ENCODE measurements around the gene P2RY8. TPM values are rescaled to one million over a fixed set of nuclear protein-coding genes. Genes with fewer than 3 reads are reported as not detected.
"Not testable (repeated sequence)": the region's sequence is repeated elsewhere in the genome, so short reads cannot be mapped to it uniquely, and the experiment has no call there.

P2RY8 gene
- total and polyA plus RNA-seq, 8 donors: 0.35 to 1.4 (median 0.51) TPM

GRCh38 chrX:1527457-1527856, 9.5 kb downstream of the P2RY8 start:
- DNase-seq (no peak), FAIRE-seq (no peak), ATAC-seq (no peak)
- no peak overlapping the region for H3K27ac ChIP-seq
- no peaks in the 10 kb centered on the region for H3K4me1 ChIP-seq
- no peak for TF ChIP-seq CTCF (IDR thresholded peaks at IDR 0.05)
- no peaks in the 10 kb centered on the region for H3K27me3 ChIP-seq
- no peaks in the 10 kb centered on the region for H3K9me3 ChIP-seq
- H3K4me3 ChIP-seq: no peak overlapping the region
- intact Hi-C loops (cut with DNase I): no loop called here
- 54 to 72% methylated on average over 1 of the region's 1 CpG for WGBS, 2 donors
- H3K36me3 ChIP-seq: no peaks in the 10 kb centered on the region

- FAIRE-seq: no peak
- ATAC-seq: no peak
- no peaks in the 10 kb centered on the region for H3K36me3 ChIP-seq
- intact Hi-C loops (cut with DNase I): no loop called here
- H3K9me3 ChIP-seq: no peaks in the 10 kb centered on the region
- DNase-seq: no peak
- no peak for TF ChIP-seq CTCF (IDR thresholded peaks at IDR 0.05)
- no peaks in the 10 kb centered on the region for H3K27me3 ChIP-seq
- 80 to 81% methylated on average over 4 of the region's 4 CpGs for WGBS, 2 donors
- H3K27ac ChIP-seq: no peak overlapping the region
- H3K4me3 ChIP-seq: no peak overlapping the region
- no peaks in the 10 kb centered on the region for H3K4me1 ChIP-seq
Observed at GRCh38 chrX:1526565-1526964, 10.4 kb downstream of the P2RY8 start.

DNA sequence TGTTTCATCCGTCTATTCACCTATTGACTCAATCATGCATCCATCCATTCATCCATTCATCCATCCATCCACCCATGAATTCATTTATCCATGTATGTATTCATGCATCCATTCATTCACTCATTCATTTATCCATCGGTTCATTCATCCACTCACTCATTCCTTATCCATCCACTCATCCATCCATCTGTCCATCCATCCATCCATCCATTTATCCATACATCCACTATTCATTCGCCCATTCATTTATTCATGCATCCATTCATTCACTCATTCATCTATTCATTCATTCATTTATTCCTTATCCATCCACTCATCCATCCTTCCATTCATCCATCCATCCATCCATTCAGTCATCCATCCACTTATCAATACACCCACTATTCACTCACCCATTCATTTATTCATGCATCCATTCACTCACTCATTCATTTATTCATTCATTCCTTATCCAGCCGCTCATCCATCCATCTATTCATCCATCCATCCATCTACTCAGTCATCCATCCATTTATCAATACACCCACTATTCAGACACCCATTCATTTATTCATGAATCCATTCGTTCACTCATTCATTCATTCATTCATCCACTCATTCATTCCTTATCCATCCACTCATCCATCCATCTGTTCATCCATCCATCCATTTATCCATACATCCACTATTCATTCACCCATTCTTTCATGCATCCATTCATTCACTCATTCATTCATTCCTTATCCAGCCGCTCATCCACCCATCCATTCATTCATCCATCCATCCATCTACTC, 11.2 kb downstream of the P2RY8 start:
- intact Hi-C loops (cut with DNase I): no loop called here
- no peaks in the 10 kb centered on the region for H3K4me1 ChIP-seq
- ATAC-seq (no peak), FAIRE-seq (no peak), DNase-seq (no peak)
- H3K27ac ChIP-seq: no peak overlapping the region
- TF ChIP-seq CTCF (IDR thresholded peaks at IDR 0.05): no peak
- H3K4me3 ChIP-seq: no peak overlapping the region
- H3K36me3 ChIP-seq: no peaks in the 10 kb centered on the region
- WGBS, 2 donors: 68 to 74% methylated on average over 6 of the region's 6 CpGs
- H3K9me3 ChIP-seq: no peaks in the 10 kb centered on the region
- H3K27me3 ChIP-seq: no peaks in the 10 kb centered on the region

- no peaks in the 10 kb centered on the region for H3K36me3 ChIP-seq
Observed at GRCh38 chrX:1524874-1525582, 12.0 kb downstream of the P2RY8 start.

GRCh38 chrX:1522905-1523304, 14.1 kb downstream of the P2RY8 start:
- DNase-seq; H3K4me1 ChIP-seq; H3K27ac ChIP-seq; H3K27me3 ChIP-seq; H3K4me3 ChIP-seq; FAIRE-seq; H3K36me3 ChIP-seq; H3K9me3 ChIP-seq; ATAC-seq; intact Hi-C loops (cut with DNase I): not testable (repeated sequence)
- 60 to 62% methylated on average over 4 of the region's 4 CpGs for WGBS, 2 donors

More at GRCh38 chrX:1524874-1525582, 12.0 kb downstream of the P2RY8 start:
- Histone ChIP-seq H3K4me1 (no peaks in the 10 kb centered on the region), H3K9me3 (no peaks in the 10 kb centered on the region), H3K27ac (no peak overlapping the region), H3K4me3 (no peak overlapping the region), H3K27me3 (no peaks in the 10 kb centered on the region)
- intact Hi-C loops (cut with DNase I): no loop called here
- no peak for TF ChIP-seq CTCF (IDR thresholded peaks at IDR 0.05)
- ATAC-seq (no peak), FAIRE-seq (no peak), DNase-seq (no peak)
- 58 to 62% methylated on average over 4 of the region's 4 CpGs for WGBS, 2 donors
